Measurements from ENCODE around the gene PEAK1. TPM values are rescaled to one million over a fixed set of nuclear protein-coding genes. Genes with fewer than 3 reads are reported as not detected.

The PEAK1 gene
- total RNA-seq, 1 donor from 2014 or later, result 10.2 TPM

DNA sequence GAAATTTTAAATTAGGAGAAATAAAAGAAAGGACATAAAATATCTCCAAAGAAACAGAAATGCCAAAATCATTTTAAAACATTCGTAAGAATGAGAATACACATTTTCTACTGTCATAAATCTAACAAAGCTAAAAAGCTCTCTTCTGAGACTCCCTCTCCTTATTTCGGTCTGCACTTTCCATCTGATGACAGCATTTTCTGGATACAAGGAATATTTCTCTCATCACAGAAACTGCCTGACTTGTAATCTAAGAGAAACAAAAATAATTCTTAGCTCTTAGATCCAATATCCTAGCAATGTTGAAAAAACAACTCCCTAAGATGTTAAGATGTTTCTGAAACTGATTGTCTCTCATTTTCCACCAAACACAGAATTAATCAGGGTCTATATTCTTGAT, 93.5 kb downstream of the PEAK1 start:
- TF ChIP-seq CTCF (IDR thresholded peaks at IDR 0.05; ENCODE audit: insufficient read depth, low read length, poor library complexity, severe bottlenecking), result no peak
- no peak for DNase-seq (ENCODE audit: low read depth)
- H3K27me3 ChIP-seq (ENCODE audit: control insufficient read depth, insufficient read depth, low read length), result no peaks in the 10 kb centered on the region
- no peaks in the 10 kb centered on the region for H3K36me3 ChIP-seq (ENCODE audit: control insufficient read depth, insufficient read depth, low read length)
- H3K4me3 ChIP-seq (ENCODE audit: low read depth, low read length), result no peak overlapping the region

- Histone ChIP-seq H3K4me3 (ENCODE audit: low read depth, low read length) (no peak overlapping the region), H3K36me3 (ENCODE audit: control insufficient read depth, insufficient read depth, low read length) (no peaks in the 10 kb centered on the region), H3K27me3 (ENCODE audit: control insufficient read depth, insufficient read depth, low read length) (no peaks in the 10 kb centered on the region)
- no peak for TF ChIP-seq CTCF (IDR thresholded peaks at IDR 0.05; ENCODE audit: insufficient read depth, low read length, poor library complexity, severe bottlenecking)
- DNase-seq (ENCODE audit: low read depth), result no peak
These were observed 107.4 kb downstream of the PEAK1 start for GRCh38 chr15:77312523-77312922.

GRCh38 chr15:77311618-77312398, 108.1 kb downstream of the PEAK1 start:
- H3K36me3 ChIP-seq (ENCODE audit: control insufficient read depth, insufficient read depth, low read length), result no peaks in the 10 kb centered on the region
- TF ChIP-seq CTCF (IDR thresholded peaks at IDR 0.05; ENCODE audit: insufficient read depth, low read length, poor library complexity, severe bottlenecking), result no peak
- no peak for DNase-seq (ENCODE audit: low read depth)
- H3K4me3 ChIP-seq (ENCODE audit: low read depth, low read length), result no peak overlapping the region
- H3K27me3 ChIP-seq (ENCODE audit: control insufficient read depth, insufficient read depth, low read length), result no peaks in the 10 kb centered on the region

- Histone ChIP-seq H3K4me3 (ENCODE audit: low read depth, low read length) (no peak overlapping the region), H3K36me3 (ENCODE audit: control insufficient read depth, insufficient read depth, low read length) (no peaks in the 10 kb centered on the region), H3K27me3 (ENCODE audit: control insufficient read depth, insufficient read depth, low read length) (no peaks in the 10 kb centered on the region)
- no peak for TF ChIP-seq CTCF (IDR thresholded peaks at IDR 0.05; ENCODE audit: insufficient read depth, low read length, poor library complexity, severe bottlenecking)
- no peak for DNase-seq (ENCODE audit: low read depth)
These were observed 108.9 kb downstream of the PEAK1 start for GRCh38 chr15:77311020-77311419.

DNA sequence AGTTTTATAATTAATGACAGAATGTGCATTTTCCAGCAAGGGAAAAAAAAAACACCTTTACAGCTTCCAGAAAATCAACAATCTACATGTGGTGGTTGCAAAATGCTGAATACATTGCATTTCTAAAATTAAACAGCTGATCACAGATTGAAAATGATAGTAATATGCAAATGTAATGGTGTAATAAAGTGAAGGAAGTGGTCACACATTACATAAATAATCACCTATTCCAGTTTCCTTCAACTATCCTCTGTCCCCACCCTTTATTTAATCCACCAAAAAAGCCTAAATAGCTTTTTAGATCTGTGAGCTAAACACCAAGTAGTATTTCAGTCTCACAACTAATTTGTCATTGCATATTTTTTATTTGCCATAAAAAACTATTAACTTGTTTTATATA, 110.5 kb downstream of the PEAK1 start:
- TF ChIP-seq CTCF (IDR thresholded peaks at IDR 0.05; ENCODE audit: insufficient read depth, low read length, poor library complexity, severe bottlenecking), result no peak
- Histone ChIP-seq H3K4me3 (ENCODE audit: low read depth, low read length) (no peak overlapping the region), H3K36me3 (ENCODE audit: control insufficient read depth, insufficient read depth, low read length) (no peaks in the 10 kb centered on the region), H3K27me3 (ENCODE audit: control insufficient read depth, insufficient read depth, low read length) (no peaks in the 10 kb centered on the region)
- DNase-seq (ENCODE audit: low read depth), result no peak

DNA sequence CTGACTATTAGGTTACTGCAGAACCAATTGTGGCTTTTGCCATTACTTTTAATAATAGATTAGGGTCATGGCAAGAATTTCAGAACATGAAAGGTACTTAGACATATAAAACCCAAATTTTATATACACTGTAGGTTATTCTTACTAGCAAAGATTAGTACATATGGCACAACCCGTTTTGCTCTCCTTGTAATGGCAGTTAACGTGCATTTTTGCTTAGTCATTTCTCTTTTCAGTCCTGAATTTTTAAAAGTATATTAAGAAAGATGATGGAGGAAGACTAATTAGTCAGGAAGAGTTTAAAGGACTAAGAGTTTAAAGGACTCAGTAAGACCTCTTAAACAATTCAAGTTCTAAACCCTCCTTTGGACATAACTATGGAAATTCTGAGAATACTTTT, 114.0 kb downstream of the PEAK1 start:
- TF ChIP-seq CTCF (IDR thresholded peaks at IDR 0.05; ENCODE audit: insufficient read depth, low read length, poor library complexity, severe bottlenecking), result no peak
- no peak for DNase-seq (ENCODE audit: low read depth)
- Histone ChIP-seq H3K36me3 (ENCODE audit: control insufficient read depth, insufficient read depth, low read length) (no peaks in the 10 kb centered on the region), H3K4me3 (ENCODE audit: low read depth, low read length) (no peak overlapping the region), H3K27me3 (ENCODE audit: control insufficient read depth, insufficient read depth, low read length) (no peaks in the 10 kb centered on the region)

Data from kidney epithelial cell (primary cell).